Tibial artery (tissue), 4 donors: ENCODE measurements around the gene COL6A6.

ENCODE experiments used
- DNase-seq, 2 donors: peaks; one replicate each; pipeline ENCODE4 v3.0.0-alpha.2; 2019
- H3K27ac ChIP-seq, 2 donors: fragments of 200-600 bp; sonication (generic) in 1 of 2; 1 replicate in 1 of 2; 2 replicates in 1 of 2; pipeline ENCODE4 v1.5.1; 2018 to 2019; ENCODE audit warnings: mild to moderate bottlenecking in 1 of 2
- H3K27me3 ChIP-seq, 2 donors: fragments of 200-600 bp; sonication (generic) in 1 of 2; one replicate each; pipeline versions ENCODE4 v1.5.1 to v1.6.0; 2016 to 2019
- H3K36me3 ChIP-seq, 3 donors: fragments of 200-600 bp; sonication (generic) in 2 of 3; one replicate each; pipeline ENCODE4 v1.5.1; 2016 to 2019; ENCODE audit warnings: mild to moderate bottlenecking in 2 of 3
- H3K4me1 ChIP-seq, 4 donors: fragments of 200-600 bp; sonication (generic) in 2 of 4; 1 replicate in 3 of 4; 2 replicates in 1 of 4; pipeline ENCODE4 v1.5.1; 2016 to 2019
- H3K4me3 ChIP-seq, 2 donors: fragments of 200-600 bp; sonication (generic) in 1 of 2; 1 replicate in 1 of 2; 2 replicates in 1 of 2; pipeline ENCODE4 v1.5.1; 2018 to 2019; ENCODE audit warnings: mild to moderate bottlenecking in 2 of 2
- H3K9me3 ChIP-seq, 3 donors: fragments of 200-600 bp; sonication (generic) in 1 of 3; one replicate each; pipeline ENCODE4 v1.5.1; 2016 to 2019
- CTCF ChIP-seq, 2 experiments: fragments of 200-600 bp in 1 of 2; fragments of 450-650 bp in 1 of 2; IDR thresholded peaks; one replicate each; pipeline ENCODE4 v1.5.1; 2017 to 2019; ENCODE audit warnings: antibody characterized with exemption in 2 of 2, mild to moderate bottlenecking in 1 of 2, moderate library complexity in 1 of 2
- intact Hi-C: fragments of 100-400 bp; cut with DNase I; formaldehyde crosslinking; loops from one replicate; pipeline ENCODE4 v1.15.0; 2023; ENCODE audit warnings: low total_unique reads

Gene COL6A6

DNA sequence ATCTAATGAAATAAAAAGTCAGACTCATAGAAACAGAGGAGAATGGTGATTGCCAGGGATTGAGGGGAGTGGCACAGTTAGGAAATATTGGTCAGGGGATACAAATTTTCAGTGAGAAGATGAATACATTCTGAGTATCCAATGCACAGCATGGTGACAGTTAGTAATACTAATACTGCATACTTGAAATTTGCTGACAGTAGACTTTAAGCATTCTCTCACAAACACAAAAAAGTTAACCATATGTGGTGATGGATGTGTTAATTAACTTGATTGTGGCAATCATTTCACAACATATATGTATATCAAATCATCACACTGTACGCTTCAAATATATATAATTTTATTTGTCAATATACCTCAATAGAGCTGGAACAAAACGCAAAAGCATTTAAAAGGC, 9.2 kb upstream of the COL6A6 start:
- no peaks in the 10 kb centered on the region for H3K36me3 ChIP-seq
- H3K9me3 ChIP-seq, result no peaks in the 10 kb centered on the region
- no peak for DNase-seq
- TF ChIP-seq CTCF (IDR thresholded peaks at IDR 0.05), result no peak
- no peak overlapping the region for H3K4me3 ChIP-seq
- no peaks in the 10 kb centered on the region for H3K27me3 ChIP-seq
- H3K27ac ChIP-seq, result no peak overlapping the region
- H3K4me1 ChIP-seq, result no peaks in the 10 kb centered on the region
- intact Hi-C loops, result no loop called here

DNA sequence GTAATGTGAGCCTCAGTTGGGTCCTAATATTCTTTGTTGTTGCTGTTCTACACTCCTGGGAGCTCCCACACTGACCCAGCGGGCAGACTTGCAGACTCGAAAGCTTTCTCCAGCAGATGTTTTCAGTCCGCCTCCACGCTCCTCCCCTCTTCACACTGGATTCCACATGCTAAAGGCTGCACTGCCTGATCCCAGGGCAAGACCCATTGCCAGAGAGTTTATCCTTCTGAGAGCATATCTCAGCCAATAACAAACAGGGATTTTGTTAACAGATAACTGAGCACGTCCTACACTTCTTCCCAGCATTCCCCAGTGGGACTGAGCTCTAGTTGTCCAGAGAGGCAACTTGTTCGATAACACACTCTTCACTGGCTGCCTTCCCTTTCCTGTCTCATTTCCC, 8.0 kb upstream of the COL6A6 start:
- intact Hi-C loops, result no loop called here
- Histone ChIP-seq H3K4me3 (no peak overlapping the region), H3K9me3 (no peaks in the 10 kb centered on the region), H3K27me3 (no peaks in the 10 kb centered on the region), H3K27ac (no peak overlapping the region), H3K4me1 (no peaks in the 10 kb centered on the region), H3K36me3 (no peaks in the 10 kb centered on the region)
- no peak for TF ChIP-seq CTCF (IDR thresholded peaks at IDR 0.05)
- no peak for DNase-seq

GRCh38 chr3:130514681-130515080, 2.3 kb upstream of the COL6A6 start:
- H3K27ac ChIP-seq, result no peak overlapping the region
- H3K4me3 ChIP-seq, result no peak overlapping the region
- peaks cover 0 to 6% (median 2%) of the 10 kb centered on the region in 4 donors for H3K4me1 ChIP-seq
- peaks cover 0 to 18% of the 10 kb centered on the region in 2 donors for H3K27me3 ChIP-seq
- intact Hi-C loops, result no loop called here
- no peak for DNase-seq
- TF ChIP-seq CTCF (IDR thresholded peaks at IDR 0.05), result no peak
- no peaks in the 10 kb centered on the region for H3K9me3 ChIP-seq
- H3K36me3 ChIP-seq, result no peaks in the 10 kb centered on the region

DNA sequence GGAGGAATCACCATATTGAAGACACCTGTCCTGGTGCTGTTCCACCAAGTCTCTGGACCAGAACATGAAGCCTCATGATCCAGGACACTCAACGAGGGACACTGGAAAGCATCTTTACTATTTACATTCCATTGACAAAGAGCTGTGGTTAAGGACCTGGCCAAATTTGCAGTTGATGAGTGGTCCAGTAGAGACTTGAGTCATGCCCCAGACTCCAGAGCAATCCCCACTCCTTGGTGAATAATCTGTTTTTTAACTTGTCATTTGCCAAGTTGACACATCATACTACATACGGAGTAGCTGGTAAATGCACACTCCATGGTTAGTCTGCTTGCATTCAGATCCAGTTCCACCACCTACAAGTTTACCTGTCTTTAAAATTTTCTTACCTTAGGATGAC, 1.2 kb upstream of the COL6A6 start:
- intact Hi-C loops, result no loop called here
- Histone ChIP-seq H3K9me3 (no peaks in the 10 kb centered on the region), H3K36me3 (no peaks in the 10 kb centered on the region), H3K4me1 (peaks cover 0 to 6% (median 2%) of the 10 kb centered on the region in 4 donors), H3K27ac (no peak overlapping the region), H3K4me3 (no peak overlapping the region), H3K27me3 (peaks cover 0 to 18% of the 10 kb centered on the region in 2 donors)
- no peak for TF ChIP-seq CTCF (IDR thresholded peaks at IDR 0.05)
- no peak for DNase-seq

- DNase-seq, result no peak
- intact Hi-C loops, result no loop called here
- no peak for TF ChIP-seq CTCF (IDR thresholded peaks at IDR 0.05)
- Histone ChIP-seq H3K4me3 (no peak overlapping the region), H3K27me3 (peaks cover 0 to 18% of the 10 kb centered on the region in 2 donors), H3K36me3 (no peaks in the 10 kb centered on the region), H3K4me1 (peaks cover 0 to 6% (median 2%) of the 10 kb centered on the region in 4 donors), H3K27ac (no peak overlapping the region), H3K9me3 (no peaks in the 10 kb centered on the region)
These were observed 625 bp downstream of the COL6A6 start for GRCh38 chr3:130517602-130518001.

DNA sequence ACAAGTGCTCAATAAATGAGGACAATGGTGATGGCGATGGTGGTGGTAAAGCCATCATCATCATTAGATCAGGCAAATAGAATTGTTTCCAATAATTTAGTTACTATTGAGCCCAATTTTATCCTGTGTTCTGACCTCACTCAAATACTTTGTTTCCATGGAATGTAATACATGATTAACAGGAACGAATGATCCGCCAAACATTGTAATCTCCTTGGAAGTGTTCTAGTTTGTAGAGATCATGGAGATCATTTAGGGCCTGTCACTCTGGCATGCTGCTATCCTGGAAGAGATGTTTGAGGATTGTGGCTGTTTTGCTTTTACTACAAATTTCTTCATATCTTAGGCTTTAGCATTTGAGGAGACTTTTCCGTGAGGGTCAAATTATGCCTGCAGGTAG, 2.8 kb downstream of the COL6A6 start:
- TF ChIP-seq CTCF (IDR thresholded peaks at IDR 0.05), result no peak
- Histone ChIP-seq H3K27ac (no peak overlapping the region), H3K27me3 (peaks cover 0 to 18% of the 10 kb centered on the region in 2 donors), H3K4me3 (no peak overlapping the region), H3K9me3 (no peaks in the 10 kb centered on the region), H3K4me1 (peaks cover 0 to 6% (median 2%) of the 10 kb centered on the region in 4 donors), H3K36me3 (no peaks in the 10 kb centered on the region)
- DNase-seq, result no peak
- intact Hi-C loops, result no loop called here
